HepG2 (cell line): ENCODE results near the gene EPS8L1. TPM values are rescaled to one million over a fixed set of nuclear protein-coding genes. Genes with fewer than 3 reads are reported as not detected.

Experiments used
- CHD4 ChIP-seq: fragments of 200-600 bp; sonication (generic); IDR thresholded peaks from 2 replicates; pipeline ENCODE4 v1.7.0; 2017; ENCODE audit warnings: mild to moderate bottlenecking, low read length, borderline replicate concordance
- KDM1A ChIP-seq: IDR thresholded peaks from 2 replicates; pipeline ENCODE4 v1.6.1; 2016; ENCODE audit warnings: missing compliant biosample characterization
- MTF1 ChIP-seq: sonication (generic); formaldehyde crosslinking; IDR thresholded peaks from 2 replicates; pipeline ENCODE4 v1.5.0; 2020; ENCODE audit warnings: missing genetic modification reagents
- PRDM15 ChIP-seq: sonication (generic); formaldehyde crosslinking; IDR thresholded peaks from 2 replicates; pipeline ENCODE4 v1.4.0; 2020; ENCODE audit warnings: missing genetic modification reagents
- RARG ChIP-seq: sonication (generic); formaldehyde crosslinking; IDR thresholded peaks from 2 replicates; pipeline ENCODE4 v1.4.0; 2020; ENCODE audit warnings: low read depth, mild to moderate bottlenecking, missing genetic modification reagents
- RNF2 ChIP-seq: fragments of 450-650 bp; conservative IDR thresholded peaks from 2 replicates; pipeline ENCODE4 v1.6.1; 2016; ENCODE audit warnings: low read depth
- SRSF9 ChIP-seq: fragments of 200-400 bp; formaldehyde crosslinking; IDR thresholded peaks from 2 replicates; pipeline ENCODE4 v1.6.1; 2018; ENCODE audit warnings: borderline replicate concordance, mild to moderate bottlenecking, low read depth, low read length; ENCODE audit not compliant: insufficient read depth, poor library complexity, severe bottlenecking
- ZNF10 ChIP-seq: sonication (generic); formaldehyde crosslinking; IDR thresholded peaks from 2 replicates; pipeline ENCODE4 v1.4.0; 2020; ENCODE audit warnings: mild to moderate bottlenecking, low read depth, missing genetic modification reagents, borderline replicate concordance
- ZNF329 ChIP-seq: sonication (generic); formaldehyde crosslinking; IDR thresholded peaks from 2 replicates; pipeline ENCODE4 v1.9.0; 2021; ENCODE audit warnings: low read depth, mild to moderate bottlenecking, missing genetic modification reagents
- ZNF543 ChIP-seq: sonication (generic); formaldehyde crosslinking; IDR thresholded peaks from 2 replicates; pipeline ENCODE4 v1.4.0; 2020; ENCODE audit warnings: mild to moderate bottlenecking, missing genetic modification reagents
- ZNF674 ChIP-seq: sonication (generic); formaldehyde crosslinking; IDR thresholded peaks from 2 replicates; pipeline ENCODE4 v1.5.0; 2020; ENCODE audit warnings: low read depth, mild to moderate bottlenecking, missing genetic modification reagents
- ZNF792 ChIP-seq: IDR thresholded peaks from 2 replicates; pipeline ENCODE4 v1.6.1; 2016
- ZSCAN20 ChIP-seq: sonication (generic); formaldehyde crosslinking; IDR thresholded peaks from 2 replicates; pipeline ENCODE4 v1.4.0; 2020; ENCODE audit warnings: missing genetic modification reagents, mild to moderate bottlenecking, borderline replicate concordance
- ZSCAN29 ChIP-seq: sonication (generic); formaldehyde crosslinking; conservative IDR thresholded peaks from 2 replicates; pipeline ENCODE4 v1.4.0; 2020; ENCODE audit warnings: mild to moderate bottlenecking, missing genetic modification reagents
- polyA plus RNA-seq, 8 experiments: library from polyadenylated mRNA; depleted of rRNA in 3 of 8; stranded (reverse) in 7 of 8; unstranded in 1 of 8; fragments of >200 nt; fragmentation: Illumina TruSeq in 4 of 8; extraction: Trizol in 4 of 8; gene quantifications; 2 replicates each; pipeline versions ENCODE4 v1.2.1 to v1.2.3, GENCODE V29; 2011 to 2016; ENCODE audit warnings: low read depth in 4 of 8, missing spikeins in 1 of 8, mixed read lengths in 1 of 8; ENCODE audit not compliant: insufficient read depth in 1 of 8
- total RNA-seq, 5 experiments: library from RNA; depleted of rRNA; stranded (reverse); fragments of >200 nt; fragmentation: Illumina TruSeq; extraction: Trizol; gene quantifications; 2 replicates each; pipeline ENCODE4 v1.2.3, GENCODE V29; 2016; ENCODE audit warnings: low read depth in 1 of 5
- TF ChIP-seq, protein P1 (sequence below): sonication (generic); formaldehyde crosslinking; IDR thresholded peaks from 2 replicates; pipeline ENCODE4 v1.5.0; 2020; ENCODE audit warnings: missing genetic modification reagents
- TF ChIP-seq, protein P2 (sequence below): sonication (generic); formaldehyde crosslinking; IDR thresholded peaks from 2 replicates; pipeline ENCODE4 v1.8.1; 2022; ENCODE audit warnings: low read depth, mild to moderate bottlenecking, missing genetic modification reagents
- TF ChIP-seq, protein P3 (sequence below): sonication (generic); formaldehyde crosslinking; IDR thresholded peaks from 2 replicates; pipeline ENCODE4 v1.4.0; 2020; ENCODE audit warnings: missing genetic modification reagents
- TF ChIP-seq, protein P4 (sequence below): sonication (generic); formaldehyde crosslinking; IDR thresholded peaks from 2 replicates; pipeline ENCODE4 v1.5.0; 2020; ENCODE audit warnings: missing genetic modification reagents

EPS8L1 gene
- total and polyA plus RNA-seq, 2 of the 13 experiments (the other 11 are each of a cell fraction or from before 2014, with no cell fraction given) = 3.0 to 6.3 TPM

DNA sequence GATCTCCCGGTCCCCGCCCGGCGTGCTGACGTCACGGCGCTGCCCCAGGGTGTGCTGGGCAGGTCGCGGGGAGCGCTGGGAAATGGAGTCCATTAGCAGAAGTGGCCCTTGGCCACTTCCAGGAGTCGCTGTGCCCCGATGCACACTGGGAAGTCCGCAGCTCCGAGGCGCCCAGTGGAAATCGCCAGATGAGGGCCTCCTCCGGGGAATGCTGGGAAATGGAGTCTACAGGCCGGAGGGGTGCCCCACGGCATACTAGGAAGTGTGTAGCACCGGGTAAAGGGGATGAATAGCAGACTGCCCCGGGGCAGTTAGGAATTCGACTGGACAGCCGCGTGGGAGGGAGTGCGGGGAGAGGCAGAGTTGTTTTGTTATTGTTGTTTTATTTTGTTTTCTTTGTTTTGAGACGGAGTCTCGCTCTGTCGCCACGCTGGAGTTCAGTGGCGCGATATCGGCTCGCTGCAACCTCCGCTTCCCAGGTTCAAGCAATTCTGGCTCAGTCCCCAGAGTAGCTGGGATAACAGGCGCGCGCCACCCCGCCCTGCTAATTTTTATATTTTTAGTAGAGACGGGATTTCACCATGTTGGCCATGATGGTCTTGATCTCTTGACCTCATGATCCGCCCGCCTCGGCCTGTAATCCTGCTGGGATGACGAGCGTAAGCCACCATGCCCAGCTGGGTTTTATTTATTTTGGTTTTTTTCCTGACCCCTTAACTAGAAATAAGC lies 42.2 kb downstream of the EPS8L1 start (continued):
- TF ChIP-seq, protein P1, sequence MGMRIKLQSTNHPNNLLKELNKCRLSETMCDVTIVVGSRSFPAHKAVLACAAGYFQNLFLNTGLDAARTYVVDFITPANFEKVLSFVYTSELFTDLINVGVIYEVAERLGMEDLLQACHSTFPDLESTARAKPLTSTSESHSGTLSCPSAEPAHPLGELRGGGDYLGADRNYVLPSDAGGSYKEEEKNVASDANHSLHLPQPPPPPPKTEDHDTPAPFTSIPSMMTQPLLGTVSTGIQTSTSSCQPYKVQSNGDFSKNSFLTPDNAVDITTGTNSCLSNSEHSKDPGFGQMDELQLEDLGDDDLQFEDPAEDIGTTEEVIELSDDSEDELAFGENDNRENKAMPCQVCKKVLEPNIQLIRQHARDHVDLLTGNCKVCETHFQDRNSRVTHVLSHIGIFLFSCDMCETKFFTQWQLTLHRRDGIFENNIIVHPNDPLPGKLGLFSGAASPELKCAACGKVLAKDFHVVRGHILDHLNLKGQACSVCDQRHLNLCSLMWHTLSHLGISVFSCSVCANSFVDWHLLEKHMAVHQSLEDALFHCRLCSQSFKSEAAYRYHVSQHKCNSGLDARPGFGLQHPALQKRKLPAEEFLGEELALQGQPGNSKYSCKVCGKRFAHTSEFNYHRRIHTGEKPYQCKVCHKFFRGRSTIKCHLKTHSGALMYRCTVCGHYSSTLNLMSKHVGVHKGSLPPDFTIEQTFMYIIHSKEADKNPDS (CRISPR knock-in tag) = no peak
- TF ChIP-seq PRDM15 (CRISPR knock-in tag) (peak; percentile 19; the same call in 1 of the 2 replicates), CHD4 (no peak), RNF2 (no peak), ZNF792 (0 out of 2 replicates have a peak, but pooled peaks have one; percentile 23), ZSCAN29 (CRISPR knock-in tag) (no peak), KDM1A (CRISPR knock-in tag) (no peak), RARG (CRISPR knock-in tag) (no peak), SRSF9 (no peak), ZNF10 (CRISPR knock-in tag) (no peak), MTF1 (no peak), ZNF674 (CRISPR knock-in tag) (no peak), ZNF329 (CRISPR knock-in tag) (no peak), ZNF543 (CRISPR knock-in tag) (no peak), ZSCAN20 (CRISPR knock-in tag) (no peak; the same call in 1 of the 2 replicates)
- TF ChIP-seq, protein P2, sequence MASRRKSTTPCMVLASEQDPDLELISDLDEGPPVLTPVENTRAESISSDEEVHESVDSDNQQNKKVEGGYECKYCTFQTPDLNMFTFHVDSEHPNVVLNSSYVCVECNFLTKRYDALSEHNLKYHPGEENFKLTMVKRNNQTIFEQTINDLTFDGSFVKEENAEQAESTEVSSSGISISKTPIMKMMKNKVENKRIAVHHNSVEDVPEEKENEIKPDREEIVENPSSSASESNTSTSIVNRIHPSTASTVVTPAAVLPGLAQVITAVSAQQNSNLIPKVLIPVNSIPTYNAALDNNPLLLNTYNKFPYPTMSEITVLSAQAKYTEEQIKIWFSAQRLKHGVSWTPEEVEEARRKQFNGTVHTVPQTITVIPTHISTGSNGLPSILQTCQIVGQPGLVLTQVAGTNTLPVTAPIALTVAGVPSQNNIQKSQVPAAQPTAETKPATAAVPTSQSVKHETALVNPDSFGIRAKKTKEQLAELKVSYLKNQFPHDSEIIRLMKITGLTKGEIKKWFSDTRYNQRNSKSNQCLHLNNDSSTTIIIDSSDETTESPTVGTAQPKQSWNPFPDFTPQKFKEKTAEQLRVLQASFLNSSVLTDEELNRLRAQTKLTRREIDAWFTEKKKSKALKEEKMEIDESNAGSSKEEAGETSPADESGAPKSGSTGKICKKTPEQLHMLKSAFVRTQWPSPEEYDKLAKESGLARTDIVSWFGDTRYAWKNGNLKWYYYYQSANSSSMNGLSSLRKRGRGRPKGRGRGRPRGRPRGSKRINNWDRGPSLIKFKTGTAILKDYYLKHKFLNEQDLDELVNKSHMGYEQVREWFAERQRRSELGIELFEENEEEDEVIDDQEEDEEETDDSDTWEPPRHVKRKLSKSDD (CRISPR knock-in tag) = no peak
- TF ChIP-seq, protein P3, sequence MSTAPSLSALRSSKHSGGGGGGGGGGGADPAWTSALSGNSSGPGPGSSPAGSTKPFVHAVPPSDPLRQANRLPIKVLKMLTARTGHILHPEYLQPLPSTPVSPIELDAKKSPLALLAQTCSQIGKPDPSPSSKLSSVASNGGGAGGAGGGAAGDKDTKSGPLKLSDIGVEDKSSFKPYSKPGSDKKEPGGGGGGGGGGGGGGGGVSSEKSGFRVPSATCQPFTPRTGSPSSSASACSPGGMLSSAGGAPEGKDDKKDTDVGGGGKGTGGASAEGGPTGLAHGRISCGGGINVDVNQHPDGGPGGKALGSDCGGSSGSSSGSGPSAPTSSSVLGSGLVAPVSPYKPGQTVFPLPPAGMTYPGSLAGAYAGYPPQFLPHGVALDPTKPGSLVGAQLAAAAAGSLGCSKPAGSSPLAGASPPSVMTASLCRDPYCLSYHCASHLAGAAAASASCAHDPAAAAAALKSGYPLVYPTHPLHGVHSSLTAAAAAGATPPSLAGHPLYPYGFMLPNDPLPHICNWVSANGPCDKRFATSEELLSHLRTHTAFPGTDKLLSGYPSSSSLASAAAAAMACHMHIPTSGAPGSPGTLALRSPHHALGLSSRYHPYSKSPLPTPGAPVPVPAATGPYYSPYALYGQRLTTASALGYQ (CRISPR knock-in tag) = no peak
- TF ChIP-seq, protein P4, sequence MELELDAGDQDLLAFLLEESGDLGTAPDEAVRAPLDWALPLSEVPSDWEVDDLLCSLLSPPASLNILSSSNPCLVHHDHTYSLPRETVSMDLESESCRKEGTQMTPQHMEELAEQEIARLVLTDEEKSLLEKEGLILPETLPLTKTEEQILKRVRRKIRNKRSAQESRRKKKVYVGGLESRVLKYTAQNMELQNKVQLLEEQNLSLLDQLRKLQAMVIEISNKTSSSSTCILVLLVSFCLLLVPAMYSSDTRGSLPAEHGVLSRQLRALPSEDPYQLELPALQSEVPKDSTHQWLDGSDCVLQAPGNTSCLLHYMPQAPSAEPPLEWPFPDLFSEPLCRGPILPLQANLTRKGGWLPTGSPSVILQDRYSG = no peak
